AG09319 (cell line): Measurements from ENCODE around the gene TMIGD2.

Experiments
- DNase-seq: peaks from one replicate; pipeline ENCODE4 v3.0.0-alpha.2; 2010; ENCODE audit warnings: low read depth; ENCODE audit errors: extremely low read depth
- TF ChIP-seq, protein P1 (sequence below): IDR thresholded peaks from 2 replicates; pipeline ENCODE4 v1.5.1; 2011; ENCODE audit warnings: low read depth, mild to moderate bottlenecking, inconsistent platforms, low read length, moderate library complexity

The TMIGD2 gene

DNA sequence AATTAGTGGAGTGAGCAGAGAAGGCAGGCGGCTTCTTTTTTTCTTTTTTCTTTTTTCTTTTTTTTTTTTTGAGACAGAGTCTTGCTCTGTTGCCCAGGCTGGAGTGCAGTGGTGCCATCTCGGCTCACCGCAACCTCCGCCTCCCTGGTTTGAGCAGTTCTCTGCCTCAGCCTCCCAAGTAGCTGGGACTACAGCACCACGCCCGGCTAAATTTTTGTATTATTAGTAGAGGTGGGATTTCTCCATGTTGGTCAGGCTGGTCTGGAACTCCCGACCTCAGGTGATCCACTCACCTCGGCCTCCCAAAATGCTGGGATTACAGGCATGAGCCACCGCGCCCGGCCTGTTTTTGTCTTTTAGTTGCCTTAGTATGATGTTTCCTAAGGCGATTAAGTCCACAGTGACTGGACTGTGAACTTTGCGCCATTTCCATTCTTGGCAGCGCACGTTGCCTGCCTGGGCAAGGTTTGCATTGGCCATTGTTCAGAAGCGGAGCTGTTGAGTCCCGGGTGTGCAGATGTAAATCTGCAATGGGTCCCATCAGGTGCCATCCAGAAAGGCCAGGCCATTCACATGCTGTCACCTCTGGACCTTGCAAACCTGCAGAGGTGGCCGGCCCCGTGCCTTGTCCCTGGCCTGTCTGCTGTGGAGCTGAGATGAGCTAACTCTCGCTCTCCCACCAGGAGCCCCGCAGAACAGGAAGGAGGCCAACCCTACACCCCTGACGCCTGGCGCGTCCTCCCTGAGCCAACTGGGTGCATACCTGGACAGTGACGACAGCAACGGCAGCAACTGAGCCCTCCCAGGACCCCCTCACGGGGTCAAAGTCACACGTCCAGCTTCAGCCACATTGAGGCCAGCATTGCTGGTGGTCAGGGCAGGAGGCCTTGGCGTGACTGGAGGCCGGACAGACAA is 34.0 kb downstream of the TMIGD2 start:
- no peak for DNase-seq
- TF ChIP-seq, protein P1, sequence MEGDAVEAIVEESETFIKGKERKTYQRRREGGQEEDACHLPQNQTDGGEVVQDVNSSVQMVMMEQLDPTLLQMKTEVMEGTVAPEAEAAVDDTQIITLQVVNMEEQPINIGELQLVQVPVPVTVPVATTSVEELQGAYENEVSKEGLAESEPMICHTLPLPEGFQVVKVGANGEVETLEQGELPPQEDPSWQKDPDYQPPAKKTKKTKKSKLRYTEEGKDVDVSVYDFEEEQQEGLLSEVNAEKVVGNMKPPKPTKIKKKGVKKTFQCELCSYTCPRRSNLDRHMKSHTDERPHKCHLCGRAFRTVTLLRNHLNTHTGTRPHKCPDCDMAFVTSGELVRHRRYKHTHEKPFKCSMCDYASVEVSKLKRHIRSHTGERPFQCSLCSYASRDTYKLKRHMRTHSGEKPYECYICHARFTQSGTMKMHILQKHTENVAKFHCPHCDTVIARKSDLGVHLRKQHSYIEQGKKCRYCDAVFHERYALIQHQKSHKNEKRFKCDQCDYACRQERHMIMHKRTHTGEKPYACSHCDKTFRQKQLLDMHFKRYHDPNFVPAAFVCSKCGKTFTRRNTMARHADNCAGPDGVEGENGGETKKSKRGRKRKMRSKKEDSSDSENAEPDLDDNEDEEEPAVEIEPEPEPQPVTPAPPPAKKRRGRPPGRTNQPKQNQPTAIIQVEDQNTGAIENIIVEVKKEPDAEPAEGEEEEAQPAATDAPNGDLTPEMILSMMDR, result no peak

DNA sequence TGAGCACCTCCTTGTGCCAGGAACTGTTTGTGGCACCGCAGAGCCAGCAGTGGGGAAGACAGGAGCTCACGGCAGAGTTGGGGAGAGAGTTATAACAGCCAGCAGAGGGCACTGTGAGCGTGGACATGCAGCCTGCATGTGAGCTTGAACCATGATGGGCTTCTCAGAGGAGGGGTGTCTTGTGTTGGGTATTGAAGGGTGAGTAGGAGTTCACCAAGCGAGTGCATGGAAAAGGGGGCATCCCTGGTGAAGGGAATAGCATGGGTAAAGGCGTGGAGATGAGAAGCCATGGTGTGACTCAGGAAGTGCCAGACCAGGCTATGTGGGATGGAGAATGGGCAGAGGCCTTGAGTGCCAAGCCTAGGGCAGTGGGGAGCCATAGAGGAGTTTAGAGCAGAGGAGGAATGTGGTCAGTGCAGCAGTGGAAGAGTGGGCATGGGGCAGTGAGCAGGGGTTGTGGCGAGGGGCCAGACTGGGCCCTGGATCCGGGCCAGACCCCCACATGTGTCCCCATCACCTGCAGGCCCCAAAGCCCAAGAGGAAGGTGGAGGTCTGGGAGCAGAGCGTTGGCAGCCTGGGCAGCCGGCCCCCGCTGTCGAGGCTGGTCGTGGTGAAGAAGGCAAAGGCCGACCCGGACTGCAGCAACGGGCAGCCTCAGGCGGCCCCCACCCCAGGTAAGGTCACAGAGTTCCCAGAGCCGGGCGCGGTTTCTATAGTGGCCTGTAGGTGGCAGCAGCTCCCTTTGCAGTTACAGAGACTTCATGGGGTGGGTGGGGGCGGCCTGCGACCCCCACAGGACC is 34.9 kb downstream of the TMIGD2 start:
- TF ChIP-seq, protein P1, result peak; percentile 79
- DNase-seq, result no peak

DNA sequence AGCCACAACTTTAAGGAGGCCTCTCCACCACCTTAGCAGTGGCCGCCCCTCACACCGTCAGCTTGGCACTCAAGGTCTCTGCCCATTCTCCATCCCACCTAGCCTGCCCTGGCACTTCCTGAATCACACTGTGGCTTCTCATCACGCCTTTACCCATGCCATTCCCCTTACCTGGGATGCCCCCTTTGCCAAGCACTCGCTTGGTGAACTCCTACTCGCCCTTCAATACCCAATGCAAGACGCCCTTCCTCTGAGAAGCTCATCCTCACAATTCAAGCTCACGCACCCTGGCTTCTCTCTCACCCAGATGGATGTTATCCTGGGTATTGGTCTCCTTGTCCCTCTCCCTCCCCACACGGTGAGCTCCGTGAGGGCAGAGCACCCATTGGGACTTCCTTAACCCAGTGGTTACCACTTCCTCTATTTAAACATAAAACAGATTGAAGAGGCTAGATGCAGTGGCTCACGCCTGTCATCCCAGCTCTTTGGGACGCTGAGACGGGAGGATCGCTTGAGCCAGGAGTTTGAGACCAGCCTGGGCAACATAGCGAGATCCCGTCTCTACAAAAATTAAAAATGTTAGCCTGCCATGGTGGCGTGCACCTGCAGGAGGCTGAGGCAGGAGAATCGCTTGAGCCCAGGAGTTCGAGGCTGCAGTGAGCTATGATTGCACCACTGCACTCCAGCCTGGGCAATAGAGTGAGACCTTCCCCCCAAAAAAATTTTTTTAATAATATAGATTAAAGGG is 35.8 kb downstream of the TMIGD2 start:
- no peak for DNase-seq
- TF ChIP-seq, protein P1, result no peak

DNA sequence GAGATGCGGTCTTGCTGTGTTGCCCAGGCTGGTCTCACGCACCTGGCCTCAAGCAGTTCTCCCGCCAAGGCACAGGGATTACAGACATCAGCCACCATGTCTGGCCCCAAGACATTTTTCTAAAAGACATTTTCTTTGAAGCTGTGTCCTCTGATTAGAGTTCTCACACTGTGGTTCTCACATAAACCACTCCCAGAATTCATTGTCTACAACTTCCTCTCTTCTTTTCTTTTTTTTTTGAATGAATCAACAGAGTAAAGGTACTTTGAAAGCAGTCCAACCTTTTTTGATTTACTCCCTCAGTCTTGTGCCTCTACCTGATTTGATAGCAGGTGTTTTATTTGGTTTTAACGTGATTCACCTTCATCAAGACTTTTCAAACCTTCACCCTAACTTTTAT is 37.4 kb downstream of the TMIGD2 start:
- TF ChIP-seq, protein P1, result no peak
- no peak for DNase-seq

DNA sequence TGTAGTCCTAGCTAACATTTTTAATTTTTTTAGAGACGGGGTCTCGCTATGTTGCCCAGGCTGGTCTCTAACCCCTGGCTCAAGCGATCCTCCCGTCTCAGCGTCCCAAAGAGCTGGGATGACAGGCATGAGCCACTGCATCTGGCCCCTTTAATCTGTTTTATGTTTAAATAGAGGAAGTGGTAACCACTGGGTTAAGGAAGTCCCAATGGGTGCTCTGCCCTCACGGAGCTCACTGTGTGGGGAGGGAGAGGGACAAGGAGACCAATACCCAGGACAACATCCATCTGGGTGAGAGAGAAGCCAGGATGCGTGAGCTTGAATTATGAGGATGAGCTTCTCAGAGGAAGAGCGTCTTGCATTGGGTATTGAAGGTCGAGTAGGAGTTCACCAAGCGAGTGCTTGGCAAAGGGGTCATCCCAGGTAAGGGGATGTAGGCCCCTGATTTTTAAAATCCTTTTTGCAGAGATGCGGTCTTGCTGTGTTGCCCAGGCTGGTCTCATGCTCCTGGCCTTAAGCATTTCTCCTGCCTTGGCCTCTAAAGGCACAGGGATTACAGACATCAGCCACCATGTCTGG is 41.5 kb downstream of the TMIGD2 start:
- no peak for DNase-seq
- TF ChIP-seq, protein P1, result no peak

DNA sequence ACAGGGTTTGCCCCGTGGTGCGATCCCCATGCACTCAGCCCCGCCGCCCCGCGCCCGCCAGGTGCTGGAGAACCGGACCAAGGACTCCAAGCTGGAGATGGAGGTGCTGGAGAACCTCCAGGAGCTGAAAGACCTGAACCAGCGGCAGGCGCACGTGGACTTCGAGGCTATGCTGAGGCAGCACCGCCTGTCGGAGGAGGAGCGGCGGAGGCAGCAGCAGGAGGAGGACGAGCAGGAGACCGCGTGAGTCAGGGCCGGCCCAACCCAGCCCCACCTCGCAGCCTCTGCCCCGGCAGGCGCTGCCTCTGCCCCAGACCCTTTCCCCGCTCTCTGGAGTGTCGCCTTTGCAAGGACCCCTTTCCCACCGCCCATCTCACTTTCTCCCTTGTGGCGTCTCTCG is 44.0 kb downstream of the TMIGD2 start:
- no peak for DNase-seq
- TF ChIP-seq, protein P1, result no peak
